Kidney glomerular epithelial cell (primary cell): ENCODE results near the gene EMSY.

Source experiments
- DNase-seq: peaks from one replicate; lab custom pipeline; 2025; lab: John Stamatoyannopoulos, UW

Gene EMSY

DNA sequence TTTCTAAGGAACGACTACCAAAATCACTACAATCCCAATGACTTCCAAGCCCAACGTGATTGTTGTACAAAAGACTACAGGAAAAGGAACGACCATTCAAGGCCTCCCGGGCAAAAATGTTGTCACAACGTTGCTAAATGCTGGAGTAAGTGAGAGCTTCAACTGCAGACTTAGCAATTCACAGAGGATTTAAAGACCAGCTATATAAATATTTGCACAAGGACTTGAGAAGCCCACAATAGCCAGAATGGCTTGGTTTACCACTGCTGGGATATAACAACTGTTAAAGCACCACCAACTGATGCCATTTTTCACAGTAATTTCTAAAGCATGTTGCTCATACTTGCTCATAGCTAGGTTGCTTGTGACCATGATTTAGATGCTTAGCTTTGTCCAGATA is 78.3 kb downstream of the EMSY start:
- no peak for DNase-seq

DNA sequence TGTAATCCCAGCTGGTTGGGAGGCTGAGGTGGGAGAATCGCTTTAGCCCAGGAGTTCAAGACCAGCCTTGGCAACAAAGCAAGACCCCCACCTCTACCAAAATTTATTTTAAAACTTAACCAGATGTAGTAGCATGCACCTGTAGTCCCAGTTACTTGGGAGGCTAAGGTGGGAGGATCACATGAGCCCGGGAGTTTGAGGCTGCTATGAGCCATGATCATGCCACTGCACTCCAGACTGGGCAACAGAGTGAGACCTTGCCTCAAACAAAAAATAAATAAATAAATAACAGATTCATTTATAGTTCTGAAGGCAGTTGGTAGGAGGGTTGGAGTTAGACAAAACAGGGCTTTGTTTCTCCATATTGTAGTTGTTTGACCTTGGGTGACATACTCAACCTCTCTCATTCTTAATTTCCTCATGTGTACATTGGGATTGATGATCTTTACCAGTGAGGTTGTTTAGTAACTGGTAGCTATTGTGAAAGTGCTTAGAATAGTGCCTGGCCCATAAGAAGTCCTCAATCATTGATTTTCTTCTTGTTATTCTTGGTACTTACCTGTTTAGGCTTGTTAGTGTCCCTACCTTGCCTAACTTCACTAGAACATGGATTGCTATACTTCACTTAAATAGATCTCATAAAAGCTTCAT is 79.1 kb downstream of the EMSY start:
- DNase-seq = no peak

- no peak for DNase-seq
Measured at GRCh38 chr11:76524461-76524860, 79.6 kb downstream of the EMSY start.

- DNase-seq = no peak
Measured at GRCh38 chr11:76524919-76525318, 80.1 kb downstream of the EMSY start.

- no peak for DNase-seq
Measured at GRCh38 chr11:76526878-76527277, 82.1 kb downstream of the EMSY start.

DNA sequence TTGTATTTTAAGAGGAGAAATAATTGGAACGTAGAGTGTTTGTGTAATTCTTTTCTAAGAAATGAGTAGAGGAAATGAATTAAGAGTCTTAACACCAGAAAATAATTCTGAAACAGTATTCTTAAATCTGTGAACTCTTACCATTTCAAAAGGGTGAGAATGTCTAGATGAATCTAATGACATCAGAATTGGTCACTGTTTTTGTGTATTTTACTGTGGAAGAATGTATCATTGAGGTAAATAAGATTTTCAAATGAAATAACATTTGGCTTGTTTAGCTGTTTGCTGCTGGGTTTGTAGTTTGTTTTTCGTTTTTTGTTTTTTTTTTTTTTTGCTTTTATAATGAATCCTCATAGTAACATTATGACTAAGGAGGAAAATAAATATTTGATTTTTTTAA is 97.6 kb downstream of the EMSY start:
- no peak for DNase-seq

DNA sequence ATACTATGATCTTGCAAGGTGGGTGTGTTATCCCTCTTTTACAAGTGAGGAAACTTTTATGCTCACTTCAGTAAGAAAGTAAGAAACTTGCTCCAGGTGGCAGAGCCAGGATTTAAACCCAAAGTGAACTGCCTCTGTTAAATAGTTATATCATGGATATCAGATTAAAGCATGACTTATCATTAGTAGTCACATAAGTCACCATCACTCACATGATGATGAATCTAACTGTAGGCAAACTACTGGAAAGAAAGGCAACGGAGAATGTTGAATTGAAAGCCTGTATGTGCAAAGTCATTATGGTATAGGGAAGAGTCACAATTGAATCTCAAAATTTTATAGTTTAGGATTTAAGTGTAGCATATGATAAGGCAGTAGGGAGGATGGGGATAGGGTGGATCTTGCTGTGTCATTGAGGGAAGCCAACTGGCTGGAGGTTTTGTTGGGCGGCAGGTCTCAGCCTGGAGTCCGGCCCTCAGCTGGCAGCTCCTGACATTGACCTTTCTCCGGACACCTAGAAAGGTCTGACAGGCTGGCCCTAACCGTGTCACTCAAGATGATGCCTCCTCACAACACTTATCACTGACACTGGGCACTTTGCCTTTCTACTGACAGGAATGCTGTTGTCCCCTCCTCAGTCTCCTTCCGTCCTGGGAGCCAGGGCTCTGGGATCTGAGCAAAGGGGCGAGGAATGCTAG is 98.3 kb downstream of the EMSY start:
- no peak for DNase-seq

DNA sequence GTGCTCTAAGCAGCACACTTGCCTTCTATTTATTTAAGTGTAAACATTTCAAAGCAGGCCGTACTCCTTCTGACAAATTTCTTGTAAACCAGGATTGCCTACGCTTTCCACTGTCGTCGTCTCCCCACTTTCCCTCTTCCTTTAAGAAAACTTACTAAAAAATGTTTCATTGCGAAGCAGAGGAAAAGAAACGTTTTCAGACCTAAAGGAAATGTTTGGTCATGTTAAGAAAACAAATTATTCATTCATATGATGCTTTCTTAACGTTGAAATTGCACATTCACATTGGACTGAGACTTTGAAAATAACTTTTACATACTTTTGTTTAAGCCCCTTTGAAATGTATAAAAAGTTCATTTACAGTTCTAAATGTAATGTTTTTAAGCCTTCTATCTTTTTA is 106.0 kb downstream of the EMSY start:
- no peak for DNase-seq

DNA sequence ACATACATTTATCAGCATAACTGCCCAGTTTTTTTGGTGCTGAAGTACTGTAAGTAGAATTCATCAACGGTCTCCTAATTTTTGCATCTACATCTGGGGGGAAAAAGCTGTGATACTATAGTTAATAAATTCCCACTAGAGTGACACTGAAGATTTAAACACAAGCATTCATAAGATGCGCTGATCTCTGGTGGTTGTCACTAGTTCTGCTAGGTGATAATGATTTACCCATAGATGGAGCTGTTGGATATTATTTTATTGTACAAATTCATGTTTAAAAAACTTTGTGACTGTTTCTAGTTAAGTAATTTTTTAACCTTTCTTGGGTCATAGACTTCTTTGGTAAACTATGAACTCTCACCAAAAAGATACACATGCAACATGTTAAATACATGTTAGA is 106.6 kb downstream of the EMSY start:
- DNase-seq = no peak

GRCh38 chr11:76552987-76553386 is 108.2 kb downstream of the EMSY start:
- no peak for DNase-seq

DNA sequence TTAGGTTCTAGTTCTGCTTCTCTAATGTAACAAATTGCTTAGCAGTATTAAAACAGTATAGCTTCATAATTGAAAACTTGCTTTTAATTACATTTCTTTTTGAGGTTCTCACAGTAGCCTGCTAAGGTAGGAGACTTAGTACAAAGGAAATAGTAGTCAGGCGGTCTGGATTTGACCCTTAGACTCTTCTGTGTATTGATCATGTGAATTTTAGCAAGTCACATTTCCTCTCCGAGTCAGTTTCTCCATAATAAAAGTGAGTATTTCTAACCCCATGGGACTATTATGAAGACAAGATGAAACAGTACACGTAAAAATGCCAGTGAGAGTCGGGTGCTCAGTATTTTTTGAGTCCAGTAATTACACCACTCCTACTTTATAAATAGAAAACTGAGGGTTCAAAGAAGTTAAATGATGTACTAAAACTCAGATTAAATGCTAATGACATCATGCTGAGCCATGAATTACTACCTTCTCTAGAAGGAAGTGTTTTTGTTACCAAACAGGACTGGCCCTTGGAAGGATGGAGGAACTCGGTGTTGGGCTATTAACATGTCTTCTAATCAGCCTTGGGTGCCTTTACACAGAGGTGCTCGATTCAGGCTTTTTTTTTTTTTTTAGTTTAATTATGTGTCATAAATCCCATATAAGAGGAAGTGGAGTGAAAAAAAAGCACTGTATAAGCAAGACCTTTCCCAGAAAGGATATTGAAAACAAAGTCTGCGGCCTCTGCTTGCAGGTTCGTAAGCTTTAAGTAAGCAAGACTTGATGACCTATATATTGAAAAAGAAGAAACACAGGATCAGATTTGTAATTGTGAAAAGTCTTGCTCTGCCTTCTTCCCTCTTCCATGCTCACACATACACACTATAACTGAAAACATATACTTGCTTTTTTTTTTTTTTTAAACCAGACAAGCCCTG is 109.0 kb downstream of the EMSY start:
- no peak for DNase-seq

DNA sequence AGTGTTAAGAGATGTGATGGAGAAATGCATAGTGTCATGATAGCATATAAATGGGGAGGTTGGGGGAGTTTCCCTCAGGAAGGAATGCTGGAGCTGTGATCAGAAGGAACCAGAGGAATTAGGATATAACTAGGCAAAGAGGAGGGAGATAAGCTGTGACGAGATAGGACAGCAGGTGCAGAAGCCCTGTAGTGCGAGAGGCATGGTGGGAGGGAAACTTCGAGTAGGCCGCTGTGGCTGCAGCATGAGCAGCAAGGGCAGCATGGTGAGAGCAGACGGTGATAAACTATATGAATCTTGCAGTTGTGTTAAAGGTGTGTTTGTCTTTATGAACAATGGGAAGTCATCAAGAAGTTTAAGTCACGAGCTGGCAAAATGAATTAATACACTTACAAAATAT is 109.9 kb downstream of the EMSY start:
- no peak for DNase-seq

DNA sequence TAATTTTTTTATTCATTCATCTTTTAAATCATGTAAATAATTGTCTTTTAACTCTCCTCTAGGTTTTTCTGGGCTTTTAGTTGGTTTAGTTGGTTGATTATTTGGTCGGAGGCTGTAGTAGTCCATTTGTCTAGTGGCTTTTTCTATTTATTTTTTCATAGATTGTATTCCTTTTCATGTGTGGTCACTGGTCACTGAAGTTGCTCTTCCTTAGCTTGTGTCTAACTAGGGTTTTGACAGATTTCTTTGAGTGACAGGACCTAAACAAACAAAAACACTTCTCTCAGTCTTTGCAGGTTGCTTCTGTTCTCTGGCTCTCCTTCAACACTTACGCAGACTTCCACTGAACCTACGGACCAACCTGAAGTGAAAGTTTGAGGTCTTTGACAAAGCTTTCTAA is 112.6 kb downstream of the EMSY start:
- DNase-seq = no peak

- no peak for DNase-seq
Measured at GRCh38 chr11:76558473-76558872, 113.7 kb downstream of the EMSY start.

- no peak for DNase-seq
Measured at GRCh38 chr11:76558891-76559290, 114.1 kb downstream of the EMSY start.

- DNase-seq = no peak
Measured at GRCh38 chr11:76559346-76559745, 114.5 kb downstream of the EMSY start.

GRCh38 chr11:76560219-76560618 is 115.4 kb downstream of the EMSY start:
- no peak for DNase-seq

- DNase-seq = no peak
Measured at GRCh38 chr11:76561245-76561644, 116.4 kb downstream of the EMSY start.

GRCh38 chr11:76562541-76562940 is 117.7 kb downstream of the EMSY start:
- no peak for DNase-seq

DNA sequence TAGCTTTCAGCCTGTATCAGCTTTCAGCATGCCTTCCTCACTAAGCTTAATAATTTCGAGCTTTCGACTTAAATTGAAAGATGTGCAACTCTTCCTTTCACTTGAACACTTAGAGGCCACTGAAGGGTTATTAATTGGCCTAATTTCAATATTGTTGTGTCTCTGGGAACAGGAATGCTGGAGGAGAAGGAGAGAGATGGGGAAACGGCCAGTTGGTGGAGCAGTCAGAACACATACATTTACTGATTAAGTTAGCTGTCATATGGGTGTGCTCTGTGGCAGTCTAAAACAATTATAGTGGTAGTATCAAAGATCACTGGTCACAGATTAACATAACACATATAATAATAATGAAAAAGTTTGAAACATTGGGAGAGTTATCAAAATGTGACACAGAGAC is 119.5 kb downstream of the EMSY start:
- DNase-seq = no peak

- DNase-seq = no peak
Measured at GRCh38 chr11:76566811-76567210, 122.0 kb downstream of the EMSY start.

- DNase-seq = no peak
Measured at GRCh38 chr11:76567261-76567660, 122.4 kb downstream of the EMSY start.

GRCh38 chr11:76568139-76568538 is 123.3 kb downstream of the EMSY start:
- DNase-seq = no peak
